GM23338 (cell line): ENCODE measurements around the gene TPRKB. TPM values are rescaled to one million over a fixed set of nuclear protein-coding genes. Genes with fewer than 3 reads are reported as not detected.
"Not testable (repeated sequence)": the region's sequence is repeated elsewhere in the genome, so short reads cannot be mapped to it uniquely, and the experiment has no call there.

Source experiments
- ATAC-seq: fragments of 200-7000 bp; cut with Tn5 transposase; 3 replicates; pipeline ENCODE4 v1.9.1; 2020
- DNase-seq: peaks from one replicate; pipeline ENCODE4 v3.0.0-alpha.2; 2015; ENCODE audit warnings: low spot score
- H2AFZ ChIP-seq: fragments of 200-600 bp; sonication (generic); 2 replicates; pipeline ENCODE4 v1.8.0; 2016; ENCODE audit warnings: antibody characterized with exemption, mild to moderate bottlenecking, moderate library complexity
- H3F3A ChIP-seq: fragments of 200-600 bp; sonication (generic); replicated peaks from 2 replicates; pipeline ENCODE4 v1.8.0; 2017; ENCODE audit warnings: antibody characterized with exemption, mixed run types, low read depth
- H3K27ac ChIP-seq: fragments of 200-600 bp; sonication (generic); 2 replicates; pipeline ENCODE4 v1.6.1; 2016; ENCODE audit warnings: low read depth
- H3K27me3 ChIP-seq: fragments of 200-600 bp; sonication (generic); 2 replicates; pipeline ENCODE4 v1.8.0; 2016; ENCODE audit warnings: mild to moderate bottlenecking, mixed run types, moderate library complexity; ENCODE audit not compliant: insufficient read depth
- H3K36me3 ChIP-seq: fragments of 200-600 bp; sonication (generic); 2 replicates; pipeline ENCODE4 v1.8.0; 2016; ENCODE audit warnings: mild to moderate bottlenecking; ENCODE audit not compliant: insufficient read depth
- H3K4me1 ChIP-seq: fragments of 200-600 bp; sonication (generic); 2 replicates; pipeline ENCODE4 v1.8.0; 2016; ENCODE audit warnings: mild to moderate bottlenecking, moderate library complexity; ENCODE audit not compliant: insufficient read depth
- H3K4me2 ChIP-seq: fragments of 200-600 bp; sonication (generic); 2 replicates; pipeline ENCODE4 v1.7.1; 2017; ENCODE audit warnings: mixed run types
- H3K4me3 ChIP-seq: fragments of 200-600 bp; sonication (generic); 2 replicates; pipeline ENCODE4 v1.6.1; 2016; ENCODE audit warnings: mixed run types
- H3K79me2 ChIP-seq: fragments of 200-600 bp; sonication (generic); replicated peaks from 2 replicates; pipeline ENCODE4 v1.8.0; 2017; ENCODE audit warnings: mild to moderate bottlenecking; ENCODE audit not compliant: insufficient read depth
- H3K9me2 ChIP-seq: fragments of 200-600 bp; sonication (generic); 2 replicates; pipeline ENCODE4 v1.8.0; 2017; ENCODE audit not compliant: insufficient read depth
- H4K20me1 ChIP-seq: fragments of 200-600 bp; sonication (generic); replicated peaks from 2 replicates; pipeline ENCODE4 v1.8.0; 2017; ENCODE audit warnings: mild to moderate bottlenecking; ENCODE audit not compliant: insufficient read depth
- H3K27ac Mint-ChIP-seq: 2 replicates; pipeline ENCODE4 v1.8.0; 2020; ENCODE audit warnings: inconsistent platforms, mild to moderate bottlenecking, moderate library complexity, mixed read lengths
- H3K27me3 Mint-ChIP-seq: 3 replicates; pipeline ENCODE4 v1.8.0; 2022; ENCODE audit warnings: low read depth, mild to moderate bottlenecking, moderate library complexity, mixed read lengths, inconsistent platforms; ENCODE audit not compliant: insufficient read depth, poor library complexity
- H3K36me3 Mint-ChIP-seq: 3 replicates; pipeline ENCODE4 v1.8.0; 2021; ENCODE audit warnings: low read depth, mild to moderate bottlenecking, inconsistent platforms, moderate library complexity, mixed read lengths
- H3K4me1 Mint-ChIP-seq: 3 replicates; pipeline ENCODE4 v1.8.0; 2020; ENCODE audit warnings: mild to moderate bottlenecking, inconsistent platforms, mixed read lengths
- H3K4me3 Mint-ChIP-seq: 3 replicates; pipeline ENCODE4 v1.8.0; 2021; ENCODE audit warnings: moderate library complexity, mild to moderate bottlenecking, inconsistent platforms, mixed read lengths
- H3K9me3 Mint-ChIP-seq: 3 replicates; pipeline ENCODE4 v1.8.0; 2020; ENCODE audit warnings: moderate library complexity, mild to moderate bottlenecking, inconsistent platforms, mixed read lengths
- CTCF ChIP-seq, 2 experiments: fragments of 200-600 bp in 1 of 2; sonication (generic) in 1 of 2; conservative IDR thresholded peaks; 2 replicates each; pipeline versions ENCODE4 v1.5.1 to v1.6.1; 2016 to 2017; ENCODE audit warnings: antibody characterized with exemption in 2 of 2, low read depth in 2 of 2, mild to moderate bottlenecking in 2 of 2, moderate library complexity in 1 of 2
- EZH2 ChIP-seq: fragments of 200-600 bp; sonication (generic); IDR thresholded peaks from one replicate; pipeline ENCODE4 v1.8.0; 2017; ENCODE audit warnings: antibody characterized with exemption, mild to moderate bottlenecking, low read depth; ENCODE audit not compliant: unreplicated experiment
- EZH2phosphoT487 ChIP-seq: fragments of 200-600 bp; sonication (generic); IDR thresholded peaks from one replicate; pipeline ENCODE4 v1.8.1; 2018; ENCODE audit warnings: antibody characterized with exemption; ENCODE audit not compliant: unreplicated experiment
- JUNB ChIP-seq: IDR thresholded peaks from one replicate; pipeline ENCODE4 v1.6.1; 2016; ENCODE audit warnings: antibody characterized with exemption; ENCODE audit not compliant: unreplicated experiment
- NANOG ChIP-seq: IDR thresholded peaks from 2 replicates; pipeline ENCODE4 v1.6.1; 2016; ENCODE audit warnings: antibody characterized with exemption, borderline replicate concordance
- POLR2AphosphoS5 ChIP-seq: IDR thresholded peaks from 2 replicates; pipeline ENCODE4 v1.6.1; 2016; ENCODE audit warnings: antibody characterized with exemption, low read depth
- STAT1 ChIP-seq: IDR thresholded peaks from one replicate; pipeline ENCODE4 v1.6.1; 2016; ENCODE audit warnings: antibody characterized with exemption; ENCODE audit not compliant: unreplicated experiment
- ZNF331 ChIP-seq: fragments of 250-450 bp; sonication (Bioruptor Pico); IDR thresholded peaks from 2 replicates; pipeline ENCODE4 v1.5.0; 2020; ENCODE audit warnings: low read depth, mild to moderate bottlenecking, moderate library complexity
- polyA plus RNA-seq: library from polyadenylated mRNA; unstranded; fragments of >200 nt; fragmentation: Nextera tagmentation; extraction: Ambion mirVana; gene quantifications from 2 replicates; pipeline ENCODE4 v1.2.1, GENCODE V29; 2016
- total RNA-seq: library from RNA; depleted of rRNA; stranded (reverse); fragments of >200 nt; shearing (Covaris generic); gene quantifications from 2 replicates; pipeline ENCODE4 v1.2.3, GENCODE V29; 2014
- TF ChIP-seq, protein P1 (sequence below): IDR thresholded peaks from 2 replicates; pipeline ENCODE4 v1.6.1; 2016; ENCODE audit warnings: antibody characterized with exemption
- TF ChIP-seq, protein P2 (sequence below): IDR thresholded peaks from one replicate; pipeline ENCODE4 v1.6.1; 2018; ENCODE audit warnings: antibody characterized with exemption; ENCODE audit not compliant: unreplicated experiment

Gene TPRKB
- total and polyA plus RNA-seq, 2 experiments from 2014 or later, result 31.2 to 186 TPM

DNA sequence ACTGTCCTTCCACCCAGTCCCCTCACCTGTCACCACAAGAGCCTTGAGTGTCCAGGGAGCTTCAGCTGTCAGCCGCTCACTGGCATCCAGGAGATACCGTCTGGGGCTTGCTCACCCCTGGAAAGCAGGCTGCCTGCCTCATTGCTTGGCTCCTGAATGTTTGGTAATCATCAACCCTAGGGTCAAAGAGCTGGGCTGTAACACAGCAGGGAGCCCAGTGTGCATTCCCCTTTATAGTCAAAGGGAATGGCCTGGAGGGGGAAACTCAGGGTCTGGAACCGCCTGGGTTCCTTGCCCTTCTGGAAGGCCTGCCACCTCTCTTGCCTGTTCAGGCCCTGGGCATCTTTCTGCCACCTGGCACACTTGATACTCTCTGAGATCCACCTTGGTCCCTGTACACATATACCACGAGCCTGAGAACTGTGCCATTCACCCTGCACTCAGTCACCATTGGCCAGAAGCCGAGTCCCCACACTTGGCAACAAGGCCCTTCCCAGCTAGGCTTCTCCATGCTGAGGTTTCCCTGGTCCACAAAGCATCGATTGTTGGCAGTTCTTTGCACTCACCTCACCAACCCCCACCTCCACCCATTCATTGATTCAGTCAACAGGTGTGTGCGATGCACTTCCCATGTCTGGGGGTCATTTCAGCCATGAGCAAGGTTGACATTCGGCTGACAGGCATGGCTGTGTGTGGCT is 35.0 kb downstream of the TPRKB start (continued):
- TF ChIP-seq CTCF (conservative IDR thresholded peaks at IDR 0.05; ENCODE audit: low read depth in 2 of 2), result no peak

DNA sequence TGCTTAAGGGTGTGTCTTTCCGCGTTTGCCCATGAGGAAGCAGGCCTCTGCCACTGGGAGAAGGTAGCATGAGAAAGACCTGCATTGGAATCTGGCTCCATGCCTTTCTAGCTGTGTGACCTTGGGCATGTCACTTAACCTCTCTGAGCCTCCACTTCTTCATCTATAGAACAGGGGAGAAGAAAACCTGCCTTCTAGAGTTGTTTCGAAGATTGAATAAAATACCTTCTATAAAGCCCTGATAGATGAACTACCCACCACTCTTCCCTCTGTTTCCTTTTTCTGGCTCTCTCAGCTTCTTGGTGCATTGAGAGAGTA is 35.7 kb downstream of the TPRKB start:
- not testable (repeated sequence) for H3K4me3 Mint-ChIP-seq, H3K4me1 ChIP-seq, H3F3A ChIP-seq, H3K9me2 ChIP-seq, H3K4me1 Mint-ChIP-seq, H3K36me3 ChIP-seq, H3K4me2 ChIP-seq, H3K36me3 Mint-ChIP-seq, H4K20me1 ChIP-seq, H3K27ac Mint-ChIP-seq, ATAC-seq, H3K27ac ChIP-seq, H3K27me3 ChIP-seq, H2AFZ ChIP-seq, H3K27me3 Mint-ChIP-seq, H3K79me2 ChIP-seq, H3K4me3 ChIP-seq, DNase-seq
- peaks cover 40% of the 10 kb centered on the region for H3K9me3 Mint-ChIP-seq

DNA sequence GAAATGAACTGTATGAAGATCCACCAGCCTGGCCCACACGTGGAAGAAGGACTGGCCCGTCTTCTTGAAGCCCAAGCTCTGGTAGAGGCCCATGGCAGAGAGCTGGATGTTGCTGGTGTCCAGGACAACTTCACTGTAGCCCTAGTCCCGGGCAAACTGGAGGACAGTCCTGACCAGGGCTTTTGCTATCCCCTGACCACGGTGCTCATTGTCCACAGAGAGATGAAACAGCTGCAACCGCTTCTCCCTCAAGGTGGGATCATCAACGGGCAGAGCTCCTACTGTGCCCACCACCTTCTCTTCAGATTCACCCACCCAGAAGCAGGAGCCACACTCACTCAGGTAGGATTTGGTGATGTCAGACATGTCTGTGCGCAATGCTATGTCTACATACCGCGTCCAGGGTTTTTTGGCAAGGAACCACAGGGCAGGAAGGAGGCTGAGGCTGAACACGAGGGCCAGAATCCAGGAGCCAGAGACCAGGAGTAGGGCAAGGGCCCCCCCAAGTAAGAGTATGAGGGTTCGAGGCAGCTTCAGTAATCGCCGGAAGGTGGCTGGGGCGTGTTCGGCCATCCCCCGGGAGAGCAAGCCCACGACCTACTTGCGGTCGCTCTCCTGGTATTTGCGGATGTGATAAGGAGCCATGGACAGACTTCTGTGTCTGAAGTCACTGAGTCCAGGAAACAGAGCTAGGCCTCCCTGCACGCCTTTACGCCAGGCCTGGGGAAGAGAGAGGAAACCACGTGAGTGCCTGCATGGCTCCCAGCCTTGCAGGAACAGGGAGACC is 36.3 kb downstream of the TPRKB start:
- Mint-ChIP-seq H3K4me3 (no peak overlapping the region), H3K9me3 (peaks cover 40% of the 10 kb centered on the region), H3K36me3 (0 out of 3 replicates have a peak, but pooled peaks cover 4% of the 10 kb centered on the region), H3K27me3 (peaks cover 9% of the 10 kb centered on the region), H3K4me1 (no peaks in the 10 kb centered on the region), H3K27ac (no peak overlapping the region)
- no peak overlapping the region for H3K4me3 ChIP-seq
- no peaks in the 10 kb centered on the region for H3K27me3 ChIP-seq
- H3K36me3 ChIP-seq, result no peaks in the 10 kb centered on the region
- no peaks in the 10 kb centered on the region for H3F3A ChIP-seq
- ATAC-seq, result no peak
- H3K9me2 ChIP-seq, result no peaks in the 10 kb centered on the region
- TF ChIP-seq NANOG, result no peak
- no peak for TF ChIP-seq STAT1
- TF ChIP-seq EZH2, result no peak
- no peak for TF ChIP-seq JUNB
- no peak for TF ChIP-seq ZNF331
- no peak for TF ChIP-seq POLR2AphosphoS5
- no peak for TF ChIP-seq EZH2phosphoT487
- TF ChIP-seq, protein P1, sequence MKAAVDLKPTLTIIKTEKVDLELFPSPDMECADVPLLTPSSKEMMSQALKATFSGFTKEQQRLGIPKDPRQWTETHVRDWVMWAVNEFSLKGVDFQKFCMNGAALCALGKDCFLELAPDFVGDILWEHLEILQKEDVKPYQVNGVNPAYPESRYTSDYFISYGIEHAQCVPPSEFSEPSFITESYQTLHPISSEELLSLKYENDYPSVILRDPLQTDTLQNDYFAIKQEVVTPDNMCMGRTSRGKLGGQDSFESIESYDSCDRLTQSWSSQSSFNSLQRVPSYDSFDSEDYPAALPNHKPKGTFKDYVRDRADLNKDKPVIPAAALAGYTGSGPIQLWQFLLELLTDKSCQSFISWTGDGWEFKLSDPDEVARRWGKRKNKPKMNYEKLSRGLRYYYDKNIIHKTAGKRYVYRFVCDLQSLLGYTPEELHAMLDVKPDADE, result no peak
- TF ChIP-seq, protein P2, sequence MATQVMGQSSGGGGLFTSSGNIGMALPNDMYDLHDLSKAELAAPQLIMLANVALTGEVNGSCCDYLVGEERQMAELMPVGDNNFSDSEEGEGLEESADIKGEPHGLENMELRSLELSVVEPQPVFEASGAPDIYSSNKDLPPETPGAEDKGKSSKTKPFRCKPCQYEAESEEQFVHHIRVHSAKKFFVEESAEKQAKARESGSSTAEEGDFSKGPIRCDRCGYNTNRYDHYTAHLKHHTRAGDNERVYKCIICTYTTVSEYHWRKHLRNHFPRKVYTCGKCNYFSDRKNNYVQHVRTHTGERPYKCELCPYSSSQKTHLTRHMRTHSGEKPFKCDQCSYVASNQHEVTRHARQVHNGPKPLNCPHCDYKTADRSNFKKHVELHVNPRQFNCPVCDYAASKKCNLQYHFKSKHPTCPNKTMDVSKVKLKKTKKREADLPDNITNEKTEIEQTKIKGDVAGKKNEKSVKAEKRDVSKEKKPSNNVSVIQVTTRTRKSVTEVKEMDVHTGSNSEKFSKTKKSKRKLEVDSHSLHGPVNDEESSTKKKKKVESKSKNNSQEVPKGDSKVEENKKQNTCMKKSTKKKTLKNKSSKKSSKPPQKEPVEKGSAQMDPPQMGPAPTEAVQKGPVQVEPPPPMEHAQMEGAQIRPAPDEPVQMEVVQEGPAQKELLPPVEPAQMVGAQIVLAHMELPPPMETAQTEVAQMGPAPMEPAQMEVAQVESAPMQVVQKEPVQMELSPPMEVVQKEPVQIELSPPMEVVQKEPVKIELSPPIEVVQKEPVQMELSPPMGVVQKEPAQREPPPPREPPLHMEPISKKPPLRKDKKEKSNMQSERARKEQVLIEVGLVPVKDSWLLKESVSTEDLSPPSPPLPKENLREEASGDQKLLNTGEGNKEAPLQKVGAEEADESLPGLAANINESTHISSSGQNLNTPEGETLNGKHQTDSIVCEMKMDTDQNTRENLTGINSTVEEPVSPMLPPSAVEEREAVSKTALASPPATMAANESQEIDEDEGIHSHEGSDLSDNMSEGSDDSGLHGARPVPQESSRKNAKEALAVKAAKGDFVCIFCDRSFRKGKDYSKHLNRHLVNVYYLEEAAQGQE, result no peak
- H3K4me2 ChIP-seq, result no peak overlapping the region
- no peaks in the 10 kb centered on the region for H3K4me1 ChIP-seq
- no peak for DNase-seq
- H2AFZ ChIP-seq, result no peak overlapping the region
- H3K27ac ChIP-seq, result no peak overlapping the region
- no peaks in the 10 kb centered on the region for H3K79me2 ChIP-seq
- no peaks in the 10 kb centered on the region for H4K20me1 ChIP-seq
